RKO (cell line): ENCODE data around the gene SREK1IP1.

ENCODE experiments used
- DNase-seq: peaks from one replicate; pipeline ENCODE4 v3.0.0-alpha.2; 2016; ENCODE audit warnings: low spot score

SREK1IP1 gene

DNA sequence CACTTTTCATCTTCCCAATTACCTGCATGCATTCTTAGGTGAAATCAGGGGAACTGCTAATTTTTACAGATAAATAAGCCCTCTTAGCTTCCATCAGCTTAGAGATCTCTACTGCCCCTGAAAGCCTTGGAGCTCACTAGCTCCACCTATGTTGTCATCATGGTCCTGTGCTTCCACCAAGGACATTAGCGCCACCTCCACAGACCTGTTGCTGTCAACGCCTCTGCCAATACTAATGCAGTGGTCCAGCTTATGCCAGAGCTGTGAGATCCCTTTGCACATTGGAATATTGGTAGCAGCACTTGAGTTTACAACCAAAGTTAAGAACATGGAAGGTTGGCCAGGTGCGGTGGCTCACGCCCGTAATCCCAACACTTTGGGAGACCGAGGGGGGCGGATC is 85.9 kb downstream of the SREK1IP1 start:
- no peak for DNase-seq

DNA sequence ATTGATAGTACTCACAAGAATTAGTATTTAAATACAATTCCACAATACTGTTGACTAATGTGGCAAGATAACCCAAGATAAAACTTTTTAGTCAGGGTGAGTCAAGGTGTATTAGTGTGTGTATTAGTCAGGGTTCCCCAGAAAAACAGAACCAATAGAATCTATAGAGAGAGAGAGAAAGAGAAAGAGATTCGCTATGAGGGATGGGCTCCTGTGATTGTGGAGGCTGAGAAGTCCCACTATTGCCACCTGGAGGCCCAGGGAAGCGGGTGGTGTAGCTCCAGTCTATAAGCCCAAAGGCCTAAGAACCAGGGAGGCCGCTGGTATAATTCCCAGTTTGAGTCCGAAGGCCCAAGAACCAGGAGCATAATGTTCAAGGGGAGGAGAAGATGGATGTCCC is 88.2 kb downstream of the SREK1IP1 start:
- peak; percentile 37 for DNase-seq

DNA sequence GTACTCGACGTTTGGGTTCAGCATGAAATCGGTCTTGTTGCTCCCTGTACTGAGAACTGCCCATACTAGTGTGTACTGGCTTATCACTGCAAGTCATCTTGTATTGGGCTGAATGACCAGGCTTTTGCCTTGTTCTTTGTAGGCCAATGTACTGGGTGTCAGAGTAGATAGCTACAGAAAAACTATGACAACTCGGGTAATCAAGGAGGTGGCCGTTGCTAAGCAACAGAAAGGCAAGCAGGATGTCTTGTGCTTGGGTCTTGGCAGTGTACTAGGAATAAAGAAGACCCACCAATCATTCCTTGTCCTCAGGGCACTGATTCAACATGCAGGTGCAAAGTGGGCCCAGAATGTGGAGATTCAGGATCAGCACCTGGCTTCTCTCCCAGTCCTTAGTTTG is 90.1 kb downstream of the SREK1IP1 start:
- DNase-seq, result no peak

DNA sequence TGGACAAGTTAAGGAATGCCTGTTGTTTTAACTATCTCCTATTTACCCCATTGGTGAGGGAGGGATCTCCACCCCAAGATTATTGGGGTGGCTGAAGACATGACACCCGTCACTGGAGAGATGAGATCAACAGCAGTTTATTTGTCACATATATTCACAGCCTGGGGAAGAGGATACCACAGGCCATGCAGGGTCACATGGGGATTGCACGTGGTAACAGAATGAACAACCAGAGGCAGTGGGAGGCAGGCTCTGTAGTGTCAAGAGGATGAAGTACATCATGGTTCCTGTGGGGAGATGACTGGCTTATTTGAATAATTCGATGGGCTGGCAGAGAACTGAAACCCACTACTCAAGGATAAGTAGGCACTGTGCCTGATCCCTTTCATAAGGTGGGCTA is 96.8 kb downstream of the SREK1IP1 start:
- no peak for DNase-seq

DNA sequence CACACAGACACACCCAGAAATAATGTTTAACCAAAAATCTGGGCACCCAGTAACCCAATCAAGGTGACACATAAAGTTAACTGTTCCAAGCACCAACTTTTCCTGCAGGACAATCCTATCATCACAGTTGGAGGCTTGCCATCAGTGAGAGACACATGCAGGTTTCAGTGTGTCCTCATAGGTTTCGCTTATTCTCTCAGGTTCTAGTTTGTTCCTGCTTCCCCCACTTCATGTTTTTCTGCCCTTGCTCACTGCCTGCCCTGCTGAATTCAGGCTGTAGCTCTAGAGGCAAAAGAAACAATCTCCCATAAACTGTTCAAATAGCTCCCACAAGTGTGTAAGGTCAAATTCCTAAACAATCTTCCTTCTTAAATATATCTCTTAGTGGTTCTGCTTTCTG is 98.2 kb downstream of the SREK1IP1 start:
- no peak for DNase-seq
